ENCODE results near the gene MCUB. TPM values are rescaled to one million over a fixed set of nuclear protein-coding genes. Genes with fewer than 3 reads are reported as not detected.

MCUB gene
- total and polyA plus RNA-seq, 2 of the 13 experiments (the other 11 are each of a cell fraction or from before 2014, with no cell fraction given) = 0.95 to 2.2 TPM

- TF ChIP-seq NFYB (CRISPR knock-in tag; IDR thresholded peaks at IDR 0.05) (no peak), ZNF263 (CRISPR knock-in tag; IDR thresholded peaks at IDR 0.05) (peak; percentile 30), ZFX (CRISPR knock-in tag; IDR thresholded peaks at IDR 0.05; ENCODE audit: low read depth) (peak; percentile 46), ARID2 (CRISPR knock-in tag; IDR thresholded peaks at IDR 0.05; ENCODE audit: borderline replicate concordance) (no peak), MYPOP (CRISPR knock-in tag; IDR thresholded peaks at IDR 0.05) (peak; percentile 96), ZNF564 (CRISPR knock-in tag; IDR thresholded peaks at IDR 0.05) (no peak; the same call in 1 of the 2 replicates), LCORL (IDR thresholded peaks at IDR 0.05) (no peak), LCORL (CRISPR knock-in tag; IDR thresholded peaks at IDR 0.05) (peak; percentile 41; the same call in 1 of the 2 replicates), YEATS4 (CRISPR knock-in tag; IDR thresholded peaks at IDR 0.05; ENCODE audit: borderline replicate concordance) (no peak), ZFP37 (CRISPR knock-in tag; IDR thresholded peaks at IDR 0.05; ENCODE audit: borderline replicate concordance) (no peak), ZNF691 (CRISPR knock-in tag; IDR thresholded peaks at IDR 0.05; ENCODE audit: borderline replicate concordance, low read depth) (no peak), ZNF788 (CRISPR knock-in tag; IDR thresholded peaks at IDR 0.05; ENCODE audit: borderline replicate concordance) (0 out of 2 replicates have a peak, but pooled peaks have one; percentile 7), CREM (IDR thresholded peaks at IDR 0.05) (no peak), CREM (CRISPR knock-in tag; IDR thresholded peaks at IDR 0.05) (no peak), DBP (CRISPR knock-in tag; IDR thresholded peaks at IDR 0.05; ENCODE audit: not compliant biosample characterization) (no peak), RBAK (CRISPR knock-in tag; IDR thresholded peaks at IDR 0.05) (no peak), SKIL (CRISPR knock-in tag; IDR thresholded peaks at IDR 0.05; ENCODE audit: borderline replicate concordance) (no peak), ZNF354B (CRISPR knock-in tag; IDR thresholded peaks at IDR 0.05) (no peak), TGIF2 (CRISPR knock-in tag; IDR thresholded peaks at IDR 0.05) (no peak), HOXD1 (CRISPR knock-in tag; IDR thresholded peaks at IDR 0.05) (no peak), SSRP1 (CRISPR knock-in tag; IDR thresholded peaks at IDR 0.05) (no peak), AKAP8 (CRISPR knock-in tag; IDR thresholded peaks at IDR 0.05) (no peak), ETV5 (CRISPR knock-in tag; IDR thresholded peaks at IDR 0.05; ENCODE audit: borderline replicate concordance) (peak; percentile 39), ZMYM4 (CRISPR knock-in tag; IDR thresholded peaks at IDR 0.05) (peak; percentile 60; the same call in 1 of the 2 replicates), NCOA5 (CRISPR knock-in tag; IDR thresholded peaks at IDR 0.05) (no peak), SALL2 (CRISPR knock-in tag; IDR thresholded peaks at IDR 0.05) (peak; percentile 23; the same call in 1 of the 2 replicates), MYC (CRISPR knock-in tag; IDR thresholded peaks at IDR 0.05; ENCODE audit: borderline replicate concordance) (peak; percentile 21; the same call in 1 of the 2 replicates), ZNF20 (CRISPR knock-in tag; IDR thresholded peaks at IDR 0.05) (no peak)
These were observed at the start of gene MCUB (continued) for GRCh38 chr4:109559983-109560686.
